ENCODE results near the gene POMGNT2. TPM values are rescaled to one million over a fixed set of nuclear protein-coding genes. Genes with fewer than 3 reads are reported as not detected.

Gene POMGNT2
- total and polyA plus RNA-seq, 2 donors (not counting 1 experiment from before 2014, with no cell fraction given), result 2.8 to 3.1 TPM

GRCh38 chr3:43034911-43035310, 71.0 kb downstream of the POMGNT2 start:
- Mint-ChIP-seq H3K4me1 (no peaks in the 10 kb centered on the region), H3K4me3 (no peak overlapping the region), H3K9me3 (ENCODE audit: insufficient read depth) (no peaks in the 10 kb centered on the region), H3K27me3 (peaks cover 5% of the 10 kb centered on the region), H3K27ac (no peak overlapping the region)
- Histone ChIP-seq H3K4me2 (replicated peaks; ENCODE audit: low read depth, low read length, poor library complexity, severe bottlenecking) (no peak overlapping the region), H3K27ac (ENCODE audit: low read length in 2 of 2) (no peak overlapping the region), H2AFZ (ENCODE audit: insufficient read depth, low read depth, low read length, poor library complexity, severe bottlenecking) (no peak overlapping the region), H4K20me1 (ENCODE audit: control insufficient read depth, insufficient read depth, low read length, poor library complexity, severe bottlenecking) (no peaks in the 10 kb centered on the region), H3K4me3 (ENCODE audit: control extremely low read depth in 1 of 5, extremely low read depth in 1 of 5, insufficient read depth in 1 of 5, low read depth in 2 of 5, low read length in 4 of 5) (no peak overlapping the region), H3K36me3 (replicated peaks in 1 of 2; ENCODE audit: control extremely low read depth in 1 of 2, control insufficient read depth in 1 of 2, extremely low read depth in 1 of 2, insufficient read depth in 2 of 2, low read length in 1 of 2) (no peaks in the 10 kb centered on the region), H3K4me1 (ENCODE audit: control insufficient read depth in 2 of 2, insufficient read depth in 2 of 2, low read length in 2 of 2) (no peaks in the 10 kb centered on the region), H3K27me3 (replicated peaks in 1 of 4; ENCODE audit: control extremely low read depth in 1 of 4, control insufficient read depth in 3 of 4, insufficient read depth in 4 of 4, low read length in 3 of 4) (no peaks in the 10 kb centered on the region), H3K79me2 (ENCODE audit: control insufficient read depth, insufficient read depth, low read length) (no peaks in the 10 kb centered on the region), H3K9ac (ENCODE audit: low read length) (no peak overlapping the region), H3K9me3 (ENCODE audit: control extremely low read depth in 1 of 3, control insufficient read depth in 2 of 3, insufficient read depth in 1 of 3, low read length in 2 of 3) (no peaks in the 10 kb centered on the region)
- ATAC-seq (ENCODE audit: low read depth) (no peak), DNase-seq (no peak)
- TF ChIP-seq EZH2 (IDR thresholded peaks at IDR 0.05; ENCODE audit: borderline replicate concordance, insufficient read depth, low read depth, low read length, poor library complexity, severe bottlenecking) (no peak), CTCF (IDR thresholded peaks at IDR 0.05) (no peak)
- intact Hi-C loops (cut with micrococcal nuclease), result no loop called here
- WGBS (ENCODE audit: insufficient coverage), result 88% methylated on average over 3 of the region's 4 CpGs
- ChIA-PET CTCF (no interaction called here), POLR2A (no interaction called here)

GRCh38 chr3:43034200-43034599, 71.7 kb downstream of the POMGNT2 start:
- no peak for ATAC-seq (ENCODE audit: low read depth)
- H2AFZ ChIP-seq (ENCODE audit: insufficient read depth, low read depth, low read length, poor library complexity, severe bottlenecking), result no peak overlapping the region
- H3K36me3 ChIP-seq (replicated peaks in 1 of 2; ENCODE audit: control extremely low read depth in 1 of 2, control insufficient read depth in 1 of 2, extremely low read depth in 1 of 2, insufficient read depth in 2 of 2, low read length in 1 of 2), result no peaks in the 10 kb centered on the region
- intact Hi-C loops (cut with micrococcal nuclease), result no loop called here
- H3K4me3 ChIP-seq (ENCODE audit: control extremely low read depth in 1 of 5, extremely low read depth in 1 of 5, insufficient read depth in 1 of 5, low read depth in 2 of 5, low read length in 4 of 5), result no peak overlapping the region
- no peaks in the 10 kb centered on the region for H3K9me3 ChIP-seq (ENCODE audit: control extremely low read depth in 1 of 3, control insufficient read depth in 2 of 3, insufficient read depth in 1 of 3, low read length in 2 of 3)
- no peaks in the 10 kb centered on the region for H3K27me3 ChIP-seq (replicated peaks in 1 of 4; ENCODE audit: control extremely low read depth in 1 of 4, control insufficient read depth in 3 of 4, insufficient read depth in 4 of 4, low read length in 3 of 4)
- Mint-ChIP-seq H3K27ac (no peak overlapping the region), H3K9me3 (ENCODE audit: insufficient read depth) (no peaks in the 10 kb centered on the region), H3K4me1 (no peaks in the 10 kb centered on the region), H3K27me3 (peaks cover 5% of the 10 kb centered on the region), H3K4me3 (no peak overlapping the region)
- TF ChIP-seq CTCF (IDR thresholded peaks at IDR 0.05) (no peak), EZH2 (IDR thresholded peaks at IDR 0.05; ENCODE audit: borderline replicate concordance, insufficient read depth, low read depth, low read length, poor library complexity, severe bottlenecking) (no peak)
- POLR2A ChIA-PET, result no interaction called here
- no peak overlapping the region for H3K9ac ChIP-seq (ENCODE audit: low read length)
- H3K4me1 ChIP-seq (ENCODE audit: control insufficient read depth in 2 of 2, insufficient read depth in 2 of 2, low read length in 2 of 2), result no peaks in the 10 kb centered on the region
- WGBS (ENCODE audit: insufficient coverage), result 82% methylated on average over 4 of the region's 4 CpGs
- DNase-seq, result no peak
- CTCF ChIA-PET, result no interaction called here
- H3K79me2 ChIP-seq (ENCODE audit: control insufficient read depth, insufficient read depth, low read length), result no peaks in the 10 kb centered on the region
- H3K4me2 ChIP-seq (replicated peaks; ENCODE audit: low read depth, low read length, poor library complexity, severe bottlenecking), result no peak overlapping the region
- H3K27ac ChIP-seq (ENCODE audit: low read length in 2 of 2), result no peak overlapping the region
- H4K20me1 ChIP-seq (ENCODE audit: control insufficient read depth, insufficient read depth, low read length, poor library complexity, severe bottlenecking), result no peaks in the 10 kb centered on the region
